Trophoblast cell (in vitro differentiated cells and primary cell): ENCODE results near the gene BRSK2.

Experiments used
- DNase-seq, 2 donors: peaks; one replicate each; pipeline ENCODE4 v3.0.0-alpha.2; 2016
- H2AFZ ChIP-seq: 2 replicates; pipeline ENCODE4 v1.6.1; 2013; ENCODE audit warnings: low read length, moderate library complexity, mild to moderate bottlenecking; ENCODE audit not compliant: insufficient read depth, poor library complexity
- H2AK5ac ChIP-seq: 2 replicates; pipeline ENCODE4 v1.6.1; 2013; ENCODE audit warnings: mild to moderate bottlenecking, low read length
- H2BK120ac ChIP-seq: 2 replicates; pipeline ENCODE4 v1.6.1; 2013; ENCODE audit warnings: low read length, mild to moderate bottlenecking, moderate library complexity; ENCODE audit not compliant: insufficient read depth, poor library complexity
- H2BK12ac ChIP-seq: 2 replicates; pipeline ENCODE4 v1.6.1; 2013; ENCODE audit warnings: mild to moderate bottlenecking, low read length, moderate library complexity
- H2BK5ac ChIP-seq: 2 replicates; pipeline ENCODE4 v1.6.1; 2013; ENCODE audit warnings: low read length, low read depth, moderate library complexity, mild to moderate bottlenecking; ENCODE audit not compliant: poor library complexity
- H3K14ac ChIP-seq: 2 replicates; pipeline ENCODE4 v1.6.1; 2013; ENCODE audit warnings: mild to moderate bottlenecking, low read length
- H3K18ac ChIP-seq: 2 replicates; pipeline ENCODE4 v1.6.1; 2013; ENCODE audit warnings: mild to moderate bottlenecking, low read length
- H3K23ac ChIP-seq: 2 replicates; pipeline ENCODE4 v1.6.1; 2013; ENCODE audit warnings: low read length
- H3K27ac ChIP-seq: 2 replicates; pipeline ENCODE4 v1.5.1; 2013; ENCODE audit warnings: low read depth, mild to moderate bottlenecking, inconsistent platforms, low read length, moderate library complexity
- H3K27me3 ChIP-seq: 2 replicates; pipeline ENCODE4 v1.6.1; 2013; ENCODE audit warnings: inconsistent platforms, mild to moderate bottlenecking, low read length, moderate library complexity; ENCODE audit not compliant: insufficient read depth
- H3K36me3 ChIP-seq, 2 experiments: 1 replicate in 1 of 2; 2 replicates in 1 of 2; pipeline ENCODE4 v1.6.1; 2013; ENCODE audit warnings: low read length in 2 of 2, mild to moderate bottlenecking in 2 of 2, moderate library complexity in 1 of 2; ENCODE audit not compliant: insufficient read depth in 2 of 2, control insufficient read depth in 1 of 2
- H3K4ac ChIP-seq: 2 replicates; pipeline ENCODE4 v1.6.1; 2013; ENCODE audit warnings: low read depth, mild to moderate bottlenecking, low read length, moderate library complexity
- H3K4me1 ChIP-seq, 2 experiments: 1 replicate in 1 of 2; 2 replicates in 1 of 2; pipeline ENCODE4 v1.6.1; 2013; ENCODE audit warnings: low read length in 2 of 2, mild to moderate bottlenecking in 2 of 2, moderate library complexity in 1 of 2; ENCODE audit not compliant: insufficient read depth in 2 of 2, control insufficient read depth in 1 of 2
- H3K4me2 ChIP-seq: 2 replicates; pipeline ENCODE4 v1.6.1; 2013; ENCODE audit warnings: inconsistent platforms, mild to moderate bottlenecking, low read length, moderate library complexity
- H3K4me3 ChIP-seq: 2 replicates; pipeline ENCODE4 v1.5.1; 2013; ENCODE audit warnings: mild to moderate bottlenecking, low read depth, low read length, inconsistent platforms
- H3K79me1 ChIP-seq: one replicate; pipeline ENCODE4 v1.6.1; 2013; ENCODE audit warnings: low read length
- H3K79me2 ChIP-seq: 2 replicates; pipeline ENCODE4 v1.6.1; 2013; ENCODE audit warnings: low read length, mild to moderate bottlenecking; ENCODE audit not compliant: control insufficient read depth, insufficient read depth, poor library complexity
- H3K9ac ChIP-seq: 2 replicates; pipeline ENCODE4 v1.6.1; 2013; ENCODE audit warnings: mild to moderate bottlenecking, low read length
- H3K9me3 ChIP-seq: 2 replicates; pipeline ENCODE4 v1.6.1; 2013; ENCODE audit warnings: low read depth, mild to moderate bottlenecking, control low read depth, inconsistent platforms, low read length; ENCODE audit not compliant: insufficient read depth
- H4K12ac ChIP-seq: 2 replicates; pipeline ENCODE4 v1.6.1; 2013; ENCODE audit warnings: low read depth, mild to moderate bottlenecking, low read length, moderate library complexity
- H4K8ac ChIP-seq: 2 replicates; pipeline ENCODE4 v1.6.1; 2013; ENCODE audit warnings: low read depth, mild to moderate bottlenecking, low read length, moderate library complexity
- H4K91ac ChIP-seq: one replicate; pipeline ENCODE4 v1.6.1; 2013; ENCODE audit warnings: low read depth, mild to moderate bottlenecking, low read length, moderate library complexity
- WGBS: extraction: QIAGEN DNeasy Blood & Tissue Kit; methylation state at CpG from one replicate; pipeline ENCODE4 v1.1.7; 2013; ENCODE audit warnings: missing lambda C conversion rate; ENCODE audit not compliant: insufficient read length, insufficient coverage; ENCODE audit errors: extremely low coverage; 5-methylcytosine and 5-hydroxymethylcytosine counted together

The BRSK2 gene

DNA sequence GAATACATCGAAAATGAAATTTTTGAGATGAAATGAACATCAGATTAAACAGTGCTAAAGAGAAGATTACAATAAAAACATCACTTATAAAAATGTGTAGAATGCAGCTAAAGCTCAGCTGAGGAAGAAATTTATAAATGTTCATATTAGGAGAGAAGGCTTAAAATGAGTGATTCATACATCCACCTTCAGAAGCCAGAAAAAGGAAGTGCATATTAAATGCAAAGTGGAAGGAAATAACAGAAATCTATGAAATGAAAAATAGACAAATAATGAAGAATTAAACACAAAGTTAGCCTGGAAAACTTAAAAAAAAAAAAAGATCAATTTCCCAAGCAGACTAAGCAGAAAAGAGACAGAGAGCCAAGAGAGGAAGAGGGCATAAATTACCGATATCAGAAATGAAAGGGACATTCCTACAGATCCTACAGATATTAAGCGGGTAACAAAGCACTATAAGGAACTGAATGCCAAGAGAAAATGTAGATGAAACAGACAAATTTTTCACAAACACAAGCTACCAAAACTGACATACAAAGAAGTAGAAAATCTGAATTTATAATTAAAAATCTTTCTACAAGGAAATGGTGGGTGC lies 104.0 kb downstream of the BRSK2 start:
- Histone ChIP-seq H3K27ac (no peak overlapping the region), H2BK12ac (no peak overlapping the region), H3K23ac (no peak overlapping the region)

GRCh38 chr11:1494650-1495049 lies 104.9 kb downstream of the BRSK2 start:
- H3K27ac ChIP-seq = no peak overlapping the region
- no peak overlapping the region for H3K14ac ChIP-seq
- H2BK120ac ChIP-seq = no peak overlapping the region
- H3K4me3 ChIP-seq = no peak overlapping the region
- H2BK12ac ChIP-seq = no peak overlapping the region
- H3K9ac ChIP-seq = no peak overlapping the region
- no peak overlapping the region for H4K91ac ChIP-seq
- no peak overlapping the region for H2BK5ac ChIP-seq
- H4K12ac ChIP-seq = no peak overlapping the region
- no peaks in the 10 kb centered on the region for H3K79me2 ChIP-seq
- no peaks in the 10 kb centered on the region for H3K4me1 ChIP-seq
- no peaks in the 10 kb centered on the region for H3K27me3 ChIP-seq
- no peak overlapping the region for H3K4me2 ChIP-seq
- H3K79me1 ChIP-seq = no peaks in the 10 kb centered on the region
- H3K18ac ChIP-seq = no peak overlapping the region
- H3K9me3 ChIP-seq = peaks cover 8% of the 10 kb centered on the region
- no peak overlapping the region for H3K23ac ChIP-seq
- H3K36me3 ChIP-seq = peaks cover 0 to 5% of the 10 kb centered on the region in 2 experiments
- no peak overlapping the region for H2AK5ac ChIP-seq
- no peak for DNase-seq
- H2AFZ ChIP-seq = no peak overlapping the region
- no peak overlapping the region for H4K8ac ChIP-seq
- WGBS = no CpG with 5 or more reads among the region's 3 CpGs
- no peak overlapping the region for H3K4ac ChIP-seq

More for the DNA sequence above, 104.0 kb downstream of the BRSK2 start:
- H3K18ac ChIP-seq = no peak overlapping the region
- H2AFZ ChIP-seq = no peak overlapping the region
- H3K9ac ChIP-seq = no peak overlapping the region
- no peak overlapping the region for H3K4me3 ChIP-seq
- no peak overlapping the region for H2BK5ac ChIP-seq
- no peaks in the 10 kb centered on the region for H3K79me2 ChIP-seq
- no peak overlapping the region for H4K12ac ChIP-seq
- no peaks in the 10 kb centered on the region for H3K79me1 ChIP-seq
- DNase-seq = no peak
- H3K14ac ChIP-seq = no peak overlapping the region
- H2BK120ac ChIP-seq = no peak overlapping the region
- no CpG with 5 or more reads among the region's 3 CpGs for WGBS
- H3K9me3 ChIP-seq = peaks cover 2% of the 10 kb centered on the region
- no peak overlapping the region for H2AK5ac ChIP-seq
- H3K27me3 ChIP-seq = no peaks in the 10 kb centered on the region
- H3K36me3 ChIP-seq = peaks cover 0 to 2% of the 10 kb centered on the region in 2 experiments
- H4K8ac ChIP-seq = no peak overlapping the region
- no peak overlapping the region for H4K91ac ChIP-seq
- H3K4ac ChIP-seq = no peak overlapping the region
- no peak overlapping the region for H3K4me2 ChIP-seq
- no peaks in the 10 kb centered on the region for H3K4me1 ChIP-seq

- Histone ChIP-seq H3K18ac (no peak overlapping the region), H2BK5ac (no peak overlapping the region), H2BK120ac (no peak overlapping the region), H2BK12ac (no peak overlapping the region), H4K8ac (no peak overlapping the region), H2AK5ac (no peak overlapping the region), H3K36me3 (peaks cover 0 to 5% of the 10 kb centered on the region in 2 experiments), H3K27me3 (no peaks in the 10 kb centered on the region), H3K79me1 (no peaks in the 10 kb centered on the region), H3K9ac (no peak overlapping the region), H3K27ac (no peak overlapping the region), H3K14ac (no peak overlapping the region), H4K91ac (no peak overlapping the region), H3K79me2 (no peaks in the 10 kb centered on the region), H3K4ac (no peak overlapping the region), H3K4me2 (no peak overlapping the region), H2AFZ (no peak overlapping the region), H4K12ac (no peak overlapping the region), H3K4me1 (no peaks in the 10 kb centered on the region), H3K4me3 (no peak overlapping the region), H3K9me3 (peaks cover 9% of the 10 kb centered on the region), H3K23ac (no peak overlapping the region)
- no CpG with 5 or more reads among the region's 9 CpGs for WGBS
- DNase-seq = no peak
Measured at GRCh38 chr11:1496091-1496760, 106.5 kb downstream of the BRSK2 start.

- no peak for DNase-seq
- Histone ChIP-seq H3K4ac (no peak overlapping the region), H3K27ac (no peak overlapping the region), H3K4me2 (no peak overlapping the region), H2AFZ (no peak overlapping the region), H3K27me3 (no peaks in the 10 kb centered on the region), H2BK5ac (no peak overlapping the region), H4K8ac (no peak overlapping the region), H2AK5ac (no peak overlapping the region), H3K14ac (no peak overlapping the region), H4K12ac (no peak overlapping the region), H2BK12ac (no peak overlapping the region), H3K4me3 (no peak overlapping the region), H2BK120ac (no peak overlapping the region), H3K9me3 (peaks cover 9% of the 10 kb centered on the region), H4K91ac (no peak overlapping the region), H3K79me1 (no peaks in the 10 kb centered on the region), H3K9ac (no peak overlapping the region), H3K79me2 (no peaks in the 10 kb centered on the region), H3K4me1 (no peaks in the 10 kb centered on the region), H3K23ac (no peak overlapping the region), H3K18ac (no peak overlapping the region), H3K36me3 (peaks cover 0 to 5% of the 10 kb centered on the region in 2 experiments)
- WGBS = no CpG with 5 or more reads among the region's 3 CpGs
Measured at GRCh38 chr11:1496761-1497095, 107.0 kb downstream of the BRSK2 start.
